Tibial nerve (tissue), 4 donors: ENCODE measurements around the gene RBM17. TPM values are rescaled to one million over a fixed set of nuclear protein-coding genes. Genes with fewer than 3 reads are reported as not detected.
A peak's percentile ranks its signal among the peaks of the same experiment; 100 is the strongest.

Experiments used
- DNase-seq, 2 donors: peaks; one replicate each; pipeline ENCODE4 v3.0.0-alpha.2; 2019; ENCODE audit warnings: low spot score in 2 of 2
- H3K27ac ChIP-seq, 4 donors: fragments of 200-600 bp; sonication (generic) in 3 of 4; one replicate each; pipeline ENCODE4 v1.5.1; 2017 to 2019; ENCODE audit warnings: mild to moderate bottlenecking in 1 of 4
- H3K27me3 ChIP-seq, 2 donors: fragments of 200-600 bp; sonication (generic) in 1 of 2; one replicate each; pipeline versions ENCODE4 v1.5.1 to v1.6.0; 2017 to 2019
- H3K36me3 ChIP-seq, 3 donors: fragments of 200-600 bp; sonication (generic); one replicate each; pipeline ENCODE4 v1.5.1; 2018 to 2019
- H3K4me1 ChIP-seq, 4 donors: fragments of 200-600 bp; sonication (generic) in 3 of 4; one replicate each; pipeline ENCODE4 v1.5.1; 2017 to 2019
- H3K4me3 ChIP-seq, 4 donors: fragments of 200-600 bp; sonication (generic) in 3 of 4; one replicate each; pipeline ENCODE4 v1.5.1; 2017 to 2019; ENCODE audit warnings: mild to moderate bottlenecking in 1 of 4, moderate library complexity in 1 of 4
- H3K9me3 ChIP-seq, 4 donors: fragments of 200-600 bp; sonication (generic) in 3 of 4; one replicate each; pipeline ENCODE4 v1.5.1; 2017 to 2019
- EP300 ChIP-seq, 2 donors: sonication (generic); formaldehyde crosslinking; IDR thresholded peaks; one replicate each; pipeline ENCODE4 v1.6.1; 2017; ENCODE audit warnings: antibody characterized with exemption in 2 of 2, mild to moderate bottlenecking in 1 of 2
- POLR2A ChIP-seq, 2 donors: fragments of 450-650 bp; IDR thresholded peaks; one replicate each; pipeline ENCODE4 v1.6.1; 2017; ENCODE audit warnings: antibody characterized with exemption in 2 of 2, mild to moderate bottlenecking in 2 of 2, moderate library complexity in 2 of 2
- WGBS, 2 donors: methylation state at CpG; one replicate each; pipeline ENCODE4 v1.1.5; 2018; 5-methylcytosine and 5-hydroxymethylcytosine counted together
- total RNA-seq, 4 donors: library from RNA; depleted of rRNA; stranded (reverse); fragments of >200 nt; gene quantifications; one replicate each; pipeline ENCODE4 v1.1.0, GENCODE V29; 2016
- TF ChIP-seq, protein P1 (sequence below), 5 experiments: fragments of 200-600 bp in 3 of 5; fragments of 450-650 bp in 2 of 5; sonication (generic) in 3 of 5; IDR thresholded peaks; one replicate each; pipeline ENCODE4 v1.5.1; 2016 to 2019; ENCODE audit warnings: antibody characterized with exemption in 5 of 5, mild to moderate bottlenecking in 3 of 5, moderate library complexity in 2 of 5

Gene RBM17
- total RNA-seq, 4 donors from 2014 or later = 70.6 to 109 (median 94.3) TPM

DNA sequence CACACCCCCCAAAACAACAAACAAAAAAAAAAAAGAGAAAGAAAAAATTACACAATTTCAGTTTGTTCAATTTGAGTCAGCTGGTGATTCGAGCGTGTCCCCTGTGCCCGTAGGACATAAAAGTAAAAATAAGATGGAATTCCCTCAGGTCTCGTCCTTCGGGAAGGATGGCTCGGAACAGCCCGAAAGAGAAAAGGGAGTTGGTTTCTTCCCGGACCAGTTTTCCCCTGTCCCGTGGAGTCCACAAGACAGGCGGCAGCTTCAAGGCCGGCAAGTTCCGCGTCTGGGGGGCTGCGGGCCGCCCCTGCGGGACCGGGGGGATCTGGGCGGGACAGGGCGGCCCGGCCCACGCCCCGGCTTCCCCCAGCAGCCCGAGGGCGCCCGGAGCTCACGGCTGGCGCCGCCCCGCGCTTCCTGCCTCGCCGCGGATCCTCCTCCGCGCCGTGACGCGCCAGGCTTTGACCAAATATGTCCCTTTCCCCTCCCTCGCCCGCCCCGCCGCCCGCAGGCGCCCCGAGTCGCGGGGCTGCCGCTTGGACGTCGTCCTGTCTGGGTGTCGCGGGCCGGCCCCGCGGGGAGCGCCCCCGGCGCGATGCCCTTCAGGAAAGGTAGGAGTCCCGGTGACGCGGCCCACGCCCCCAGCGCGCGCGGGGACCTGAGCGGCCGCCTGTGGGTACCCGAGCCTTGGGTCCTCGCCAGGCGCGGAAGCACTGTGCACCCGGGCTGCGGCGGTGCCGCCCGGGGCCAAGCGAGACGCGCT, 55.8 kb downstream of the RBM17 start:
- WGBS, 2 donors = 0% methylated on average over 9 to 31 of the region's 81 CpGs

DNA sequence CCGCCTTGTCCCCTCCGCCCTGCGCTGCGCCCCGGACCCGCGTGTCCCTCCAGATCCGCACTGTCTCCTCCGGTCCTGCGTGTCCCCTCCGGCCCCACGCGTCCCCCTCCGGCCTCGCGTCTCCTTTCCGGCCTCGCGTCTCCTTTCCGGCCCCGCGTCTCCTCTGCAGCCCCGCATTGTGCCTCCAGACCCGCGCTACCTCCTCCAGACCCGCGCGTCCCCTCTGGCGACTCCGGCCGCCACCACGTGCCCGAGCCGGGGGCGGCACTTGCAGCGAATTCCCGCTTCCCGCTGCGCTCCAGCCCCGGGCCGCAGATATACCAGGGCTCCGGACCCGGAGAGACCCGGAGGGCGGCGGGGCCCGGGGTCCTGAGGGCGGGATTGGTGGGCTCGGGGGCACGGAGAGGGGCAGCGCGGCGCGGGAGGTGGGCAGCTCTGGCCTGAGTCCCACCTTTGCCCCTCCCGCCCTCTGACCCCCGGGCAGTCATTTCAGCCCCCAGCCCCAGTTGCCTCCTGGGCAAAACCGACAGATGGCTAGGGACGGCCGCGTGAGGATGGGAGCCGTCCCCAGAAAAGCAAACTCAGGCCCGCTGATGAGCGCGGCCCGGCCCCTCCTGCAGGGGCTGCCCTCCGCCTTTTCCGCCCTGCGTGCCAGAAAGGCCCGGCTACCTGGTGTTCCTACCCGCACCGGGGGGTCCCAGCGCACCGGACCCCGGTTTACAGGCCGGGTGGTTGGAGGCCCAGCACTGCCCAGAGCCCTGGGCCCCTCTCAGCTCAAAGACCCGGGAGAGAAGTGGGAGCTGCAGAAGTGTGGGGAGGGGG, 56.5 kb downstream of the RBM17 start:
- TF ChIP-seq EP300 (IDR thresholded peaks at IDR 0.05) (no peak), POLR2A (IDR thresholded peaks at IDR 0.05) (no peak)
- TF ChIP-seq, protein P1, sequence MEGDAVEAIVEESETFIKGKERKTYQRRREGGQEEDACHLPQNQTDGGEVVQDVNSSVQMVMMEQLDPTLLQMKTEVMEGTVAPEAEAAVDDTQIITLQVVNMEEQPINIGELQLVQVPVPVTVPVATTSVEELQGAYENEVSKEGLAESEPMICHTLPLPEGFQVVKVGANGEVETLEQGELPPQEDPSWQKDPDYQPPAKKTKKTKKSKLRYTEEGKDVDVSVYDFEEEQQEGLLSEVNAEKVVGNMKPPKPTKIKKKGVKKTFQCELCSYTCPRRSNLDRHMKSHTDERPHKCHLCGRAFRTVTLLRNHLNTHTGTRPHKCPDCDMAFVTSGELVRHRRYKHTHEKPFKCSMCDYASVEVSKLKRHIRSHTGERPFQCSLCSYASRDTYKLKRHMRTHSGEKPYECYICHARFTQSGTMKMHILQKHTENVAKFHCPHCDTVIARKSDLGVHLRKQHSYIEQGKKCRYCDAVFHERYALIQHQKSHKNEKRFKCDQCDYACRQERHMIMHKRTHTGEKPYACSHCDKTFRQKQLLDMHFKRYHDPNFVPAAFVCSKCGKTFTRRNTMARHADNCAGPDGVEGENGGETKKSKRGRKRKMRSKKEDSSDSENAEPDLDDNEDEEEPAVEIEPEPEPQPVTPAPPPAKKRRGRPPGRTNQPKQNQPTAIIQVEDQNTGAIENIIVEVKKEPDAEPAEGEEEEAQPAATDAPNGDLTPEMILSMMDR (IDR thresholded peaks at IDR 0.05) = no peak
- Histone ChIP-seq H3K9me3 (no peaks in the 10 kb centered on the region), H3K4me3 (peak overlapping the region; percentile 77 to 93 (median 82)), H3K4me1 (peaks cover 0 to 45% (median 9%) of the 10 kb centered on the region in 4 donors), H3K36me3 (peaks cover 0 to 13% (median 0%) of the 10 kb centered on the region in 3 donors), H3K27me3 (peaks cover 0 to 6% of the 10 kb centered on the region in 2 donors), H3K27ac (peak overlapping the region; percentile 85 to 96 (median 93))
- no peak for DNase-seq
- WGBS, 2 donors = 3 to 10% methylated on average over 20 to 72 of the region's 76 CpGs

More for the DNA sequence above, 55.8 kb downstream of the RBM17 start:
- peaks cover 0 to 10% of the 10 kb centered on the region in 2 donors for H3K27me3 ChIP-seq
- peaks cover 0 to 49% (median 12%) of the 10 kb centered on the region in 4 donors for H3K4me1 ChIP-seq
- peak overlapping the region; percentile 85 to 96 (median 93) for H3K27ac ChIP-seq
- H3K9me3 ChIP-seq = no peaks in the 10 kb centered on the region
- DNase-seq = peak; percentile 77 to 86
- peak overlapping the region; percentile 77 to 93 (median 82) for H3K4me3 ChIP-seq
- TF ChIP-seq POLR2A (IDR thresholded peaks at IDR 0.05) = peak; percentile 80 to 82
- TF ChIP-seq EP300 (IDR thresholded peaks at IDR 0.05) = peak in 1 of 2 donors; percentile 70
- TF ChIP-seq, protein P1 (IDR thresholded peaks at IDR 0.05) = peak in 1 of 5 experiments; percentile 47
- H3K36me3 ChIP-seq = peaks cover 0 to 13% (median 0%) of the 10 kb centered on the region in 3 donors

DNA sequence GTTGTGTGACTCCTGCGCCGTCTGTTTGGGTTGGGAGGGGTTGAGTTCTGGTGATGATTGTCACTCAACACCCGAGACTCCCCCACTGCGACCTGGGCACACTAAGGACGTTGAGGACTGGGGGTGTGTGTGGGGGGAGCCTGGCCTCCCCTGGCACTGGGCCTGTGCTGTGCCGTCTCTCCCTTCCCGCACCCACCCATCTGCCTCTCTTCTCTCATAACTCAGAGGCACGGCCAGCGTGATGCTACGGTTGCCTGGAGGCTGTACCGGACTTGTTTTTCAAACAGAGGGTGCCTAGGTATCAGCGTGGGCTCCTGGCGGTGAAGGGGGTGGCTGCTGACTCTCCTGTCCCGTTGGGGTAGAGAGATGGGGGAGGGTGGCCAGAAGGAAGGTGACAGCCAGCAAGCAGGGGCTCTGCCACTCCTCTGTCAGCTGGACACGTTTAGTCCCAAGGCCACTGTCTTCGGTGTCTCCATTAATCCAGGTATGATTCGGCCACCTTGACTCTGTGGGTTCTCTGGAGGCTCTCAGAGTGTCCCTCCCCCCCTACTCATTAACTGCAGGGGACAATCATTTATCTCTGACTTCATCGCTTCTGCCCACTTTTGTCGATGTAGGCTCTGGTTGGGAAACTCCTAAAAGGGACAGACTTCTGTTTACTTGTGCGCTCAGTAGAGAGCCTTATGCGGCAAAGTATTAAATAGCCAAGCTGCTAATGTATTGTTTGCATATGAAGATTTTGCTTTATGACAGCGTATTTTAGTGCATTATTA, 57.4 kb downstream of the RBM17 start:
- Histone ChIP-seq H3K9me3 (no peaks in the 10 kb centered on the region), H3K4me3 (peak overlapping the region; percentile 77 to 93 (median 82)), H3K27ac (peak overlapping the region in 3 of 4 donors; percentile 93 to 96 (median 93)), H3K4me1 (peaks cover 0 to 43% (median 13%) of the 10 kb centered on the region in 4 donors), H3K36me3 (peaks cover 0 to 13% (median 0%) of the 10 kb centered on the region in 3 donors), H3K27me3 (no peaks in the 10 kb centered on the region)
- WGBS, 2 donors = 57 to 63% methylated on average over 22 of the region's 22 CpGs
- TF ChIP-seq EP300 (IDR thresholded peaks at IDR 0.05) (no peak), POLR2A (IDR thresholded peaks at IDR 0.05) (no peak)
- TF ChIP-seq, protein P1 (IDR thresholded peaks at IDR 0.05) = no peak
- DNase-seq = no peak

DNA sequence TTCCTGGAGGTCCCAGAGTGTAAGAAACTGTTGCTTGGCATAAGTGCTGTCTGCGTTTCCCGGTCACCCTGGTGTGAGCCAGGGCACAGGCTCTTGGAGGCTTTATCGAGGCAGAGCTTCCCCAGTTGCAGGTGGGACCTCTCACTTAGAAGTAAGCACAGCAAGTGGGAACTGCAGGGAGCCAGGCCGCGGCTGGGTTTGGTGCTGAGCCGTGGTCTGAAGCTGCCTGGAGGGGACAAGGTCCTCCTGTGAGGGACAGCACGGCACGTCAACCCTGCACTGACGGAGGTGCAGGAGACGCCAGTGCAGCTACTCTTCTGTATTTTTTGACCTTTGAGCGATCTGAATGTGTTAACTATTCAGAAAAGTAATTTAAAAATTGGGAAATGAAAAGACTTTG, 58.1 kb downstream of the RBM17 start:
- Histone ChIP-seq H3K4me3 (no peak overlapping the region), H3K36me3 (peaks cover 0 to 13% (median 0%) of the 10 kb centered on the region in 3 donors), H3K9me3 (no peaks in the 10 kb centered on the region), H3K27me3 (no peaks in the 10 kb centered on the region), H3K27ac (peak overlapping the region in 1 of 4 donors; percentile 93), H3K4me1 (peaks cover 0 to 47% (median 15%) of the 10 kb centered on the region in 4 donors)
- 73 to 85% methylated on average over 7 to 11 of the region's 11 CpGs for WGBS, 2 donors
- no peak for DNase-seq
- TF ChIP-seq EP300 (IDR thresholded peaks at IDR 0.05) (no peak), POLR2A (IDR thresholded peaks at IDR 0.05) (no peak)
- TF ChIP-seq, protein P1 (IDR thresholded peaks at IDR 0.05) = no peak
